Right forelimb (tissue), 1 donor: Measurements from ENCODE around the gene GEN1.

Source experiments
- DNase-seq: peaks from one replicate; pipeline ENCODE4 v3.0.0-alpha.2; 2018

Gene GEN1

DNA sequence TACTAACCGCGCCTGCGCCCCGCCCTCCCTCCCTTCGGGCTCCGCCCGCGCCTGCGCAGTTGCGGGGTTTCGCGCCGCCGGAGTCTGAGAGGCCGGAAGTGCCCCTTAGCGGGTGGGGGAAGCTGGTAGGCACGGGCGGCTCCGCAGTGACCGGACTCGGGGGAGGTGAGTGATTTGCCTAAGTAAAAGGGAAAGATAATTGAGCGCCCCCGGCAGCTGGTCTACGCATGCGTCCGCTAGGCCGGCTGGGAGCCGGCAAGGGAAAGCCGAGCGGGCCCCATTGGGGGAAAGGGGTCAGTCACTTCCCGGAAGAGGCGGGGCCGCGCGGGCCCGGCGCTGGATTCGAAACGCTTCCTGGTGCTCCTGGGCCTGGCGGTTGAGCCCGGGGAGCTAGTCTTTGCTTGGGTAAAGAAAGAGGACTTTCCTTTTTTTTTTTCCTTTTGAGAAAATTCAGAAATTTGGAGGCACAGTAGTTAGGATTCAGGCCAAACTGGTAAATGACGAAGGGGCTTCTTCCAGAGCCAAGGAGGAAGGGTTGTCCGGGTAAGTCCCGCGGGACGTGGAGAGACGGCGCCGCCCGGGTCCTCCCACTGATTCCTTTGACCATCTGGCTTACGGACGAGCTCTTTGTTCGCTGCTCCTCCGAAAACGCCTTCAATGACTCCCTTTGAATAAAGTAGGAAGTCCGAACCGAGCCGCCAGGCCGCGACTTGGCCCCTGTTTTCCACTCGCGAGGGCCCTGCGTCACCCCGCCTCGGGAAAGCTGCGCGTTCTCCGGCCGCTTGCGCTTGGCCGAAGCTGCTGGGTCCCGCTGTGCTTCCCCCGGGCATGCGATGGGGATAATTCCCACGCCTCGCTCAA lies at the start of gene GEN1, which contains the start of gene SMC6:
TSS of gene GEN1 (plus strand) at position 336 of the 861 bp plus-strand sequence. CDS start 5,806 bp downstream, outside the sequence.
TSS of gene SMC6 (minus strand) at position 8 of the 861 bp plus-strand sequence. CDS start 7,864 bp downstream, outside the sequence.
- DNase-seq = peak; percentile 96

DNA sequence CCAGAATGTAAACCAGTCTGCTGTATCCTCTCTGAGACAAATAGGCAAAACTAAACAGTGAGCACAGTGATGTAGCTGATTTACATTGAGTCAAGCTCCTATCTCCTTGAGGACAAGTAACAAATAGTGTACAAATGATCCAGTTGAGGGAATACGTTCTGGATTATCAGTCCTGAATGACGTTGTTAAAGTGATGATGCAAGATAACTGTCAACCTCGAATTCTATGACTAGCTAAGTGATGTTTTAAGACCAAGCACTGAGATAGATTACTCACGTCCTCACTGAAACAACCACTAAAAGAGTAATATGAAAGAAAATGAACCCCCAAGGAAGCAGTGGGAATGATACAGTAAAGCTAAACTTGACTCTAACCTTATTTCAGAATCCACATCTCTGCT lies 47.1 kb upstream of the GEN1 start:
- no peak for DNase-seq

DNA sequence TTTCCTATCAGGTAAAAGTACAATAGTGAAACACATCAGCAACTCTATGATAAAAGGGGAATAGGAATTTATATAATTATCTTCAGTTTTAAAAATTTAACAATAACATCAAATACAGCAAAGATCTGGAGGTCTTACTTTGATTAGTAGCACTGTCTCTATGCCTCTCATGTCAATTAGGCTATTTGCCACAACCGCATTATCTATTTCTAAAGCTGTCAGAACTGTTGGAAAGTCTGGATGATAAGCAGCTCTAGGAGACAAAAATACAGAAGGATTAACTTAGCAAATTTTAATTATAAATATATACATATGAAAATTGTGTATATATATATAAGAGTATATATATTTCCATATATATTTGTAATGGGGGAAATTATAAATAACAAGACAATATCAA lies 45.4 kb upstream of the GEN1 start:
- DNase-seq = no peak

GRCh38 chr2:17709897-17710296 lies 44.0 kb upstream of the GEN1 start:
- DNase-seq = no peak

GRCh38 chr2:17710547-17711248 lies 43.2 kb upstream of the GEN1 start:
- DNase-seq = no peak

- no peak for DNase-seq
Measured at GRCh38 chr2:17713291-17713690, 40.6 kb upstream of the GEN1 start.

DNA sequence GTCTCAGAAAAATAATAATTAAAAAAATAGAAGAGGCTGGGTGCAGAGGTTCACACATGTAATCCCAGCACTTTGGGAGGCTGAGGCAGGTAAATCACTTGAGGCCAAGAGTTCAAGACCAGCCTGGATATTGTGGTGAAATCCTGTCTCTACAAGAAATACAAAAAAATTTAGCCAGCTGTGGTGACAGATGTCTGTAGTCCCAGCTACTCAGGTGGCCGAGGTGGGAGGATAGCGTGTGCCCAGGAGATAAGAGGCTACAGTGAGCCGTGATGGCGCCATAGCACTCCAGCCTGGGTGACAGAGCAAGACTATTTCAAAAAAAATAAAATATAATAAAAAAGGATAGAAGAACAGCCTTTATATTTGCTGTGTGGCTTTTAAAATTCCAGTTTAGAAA lies 36.3 kb upstream of the GEN1 start:
- no peak for DNase-seq

DNA sequence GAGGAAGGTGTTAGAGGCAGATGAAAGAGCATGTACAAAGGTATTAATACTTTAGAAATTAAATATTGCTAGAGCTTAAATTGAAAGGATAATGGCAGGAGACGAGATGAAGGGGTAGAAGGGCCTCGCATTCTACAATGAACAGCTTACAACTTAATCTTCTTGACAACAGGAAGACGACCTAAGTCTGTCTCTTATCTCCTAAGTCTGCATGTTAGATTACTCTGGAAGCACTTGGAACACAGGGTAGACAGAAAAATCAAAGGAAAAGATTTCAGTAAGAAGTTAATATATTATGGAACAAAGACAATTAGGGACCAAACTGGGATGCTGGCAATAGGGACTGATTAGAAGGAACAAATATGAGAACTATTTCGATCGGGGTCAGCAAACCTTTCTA lies 35.2 kb upstream of the GEN1 start:
- DNase-seq = no peak

GRCh38 chr2:17719562-17720371 lies 34.2 kb upstream of the GEN1 start:
- DNase-seq = no peak

GRCh38 chr2:17728210-17728609 lies 25.7 kb upstream of the GEN1 start:
- DNase-seq = no peak

- DNase-seq = no peak
Measured at GRCh38 chr2:17729880-17730279, 24.1 kb upstream of the GEN1 start.

- DNase-seq = no peak
Measured at GRCh38 chr2:17733599-17733998, 20.3 kb upstream of the GEN1 start.

DNA sequence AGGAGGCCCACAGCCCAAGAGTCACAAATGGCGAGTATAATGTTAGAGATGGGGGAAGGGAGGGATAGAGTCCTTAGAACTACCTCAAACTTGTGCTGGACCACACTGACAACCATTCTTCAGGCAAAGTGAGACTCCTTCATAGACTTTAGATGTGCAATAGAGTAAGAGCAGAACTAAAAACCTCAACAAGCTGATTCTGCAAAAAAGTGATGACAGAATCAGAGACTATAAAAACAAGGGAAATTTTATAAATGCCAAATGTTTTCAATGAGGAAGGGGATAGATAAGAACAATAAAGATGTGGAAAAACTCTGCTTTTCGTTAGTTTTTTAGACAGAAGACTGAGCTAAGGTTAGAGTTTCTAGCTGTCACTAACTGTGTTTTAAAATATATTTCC lies 18.1 kb upstream of the GEN1 start:
- no peak for DNase-seq

DNA sequence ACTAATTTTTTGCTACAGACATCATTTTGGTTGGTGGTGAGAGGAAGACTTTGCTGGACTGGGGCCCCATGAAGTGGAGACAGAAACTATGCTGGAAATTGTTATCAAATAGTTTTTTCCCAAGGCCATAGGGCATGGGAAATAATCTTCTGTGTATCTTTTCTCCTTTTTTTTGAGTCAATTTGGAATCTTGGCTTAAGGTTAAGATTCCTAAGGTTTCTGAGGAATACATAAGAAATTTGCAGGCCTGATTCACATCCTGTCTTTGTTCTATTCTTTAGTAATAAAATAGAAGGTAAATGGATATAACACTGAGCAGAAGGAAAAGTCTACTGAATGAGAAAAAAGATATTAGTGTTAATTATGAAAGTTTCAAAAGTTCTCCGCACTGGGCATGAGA lies 16.9 kb upstream of the GEN1 start:
- DNase-seq = no peak

- DNase-seq = no peak
Measured at GRCh38 chr2:17740203-17740602, 13.7 kb upstream of the GEN1 start.

- no peak for DNase-seq
Measured at GRCh38 chr2:17747684-17748452, 6.1 kb upstream of the GEN1 start.

GRCh38 chr2:17748745-17749144 lies 5.2 kb upstream of the GEN1 start:
- no peak for DNase-seq

DNA sequence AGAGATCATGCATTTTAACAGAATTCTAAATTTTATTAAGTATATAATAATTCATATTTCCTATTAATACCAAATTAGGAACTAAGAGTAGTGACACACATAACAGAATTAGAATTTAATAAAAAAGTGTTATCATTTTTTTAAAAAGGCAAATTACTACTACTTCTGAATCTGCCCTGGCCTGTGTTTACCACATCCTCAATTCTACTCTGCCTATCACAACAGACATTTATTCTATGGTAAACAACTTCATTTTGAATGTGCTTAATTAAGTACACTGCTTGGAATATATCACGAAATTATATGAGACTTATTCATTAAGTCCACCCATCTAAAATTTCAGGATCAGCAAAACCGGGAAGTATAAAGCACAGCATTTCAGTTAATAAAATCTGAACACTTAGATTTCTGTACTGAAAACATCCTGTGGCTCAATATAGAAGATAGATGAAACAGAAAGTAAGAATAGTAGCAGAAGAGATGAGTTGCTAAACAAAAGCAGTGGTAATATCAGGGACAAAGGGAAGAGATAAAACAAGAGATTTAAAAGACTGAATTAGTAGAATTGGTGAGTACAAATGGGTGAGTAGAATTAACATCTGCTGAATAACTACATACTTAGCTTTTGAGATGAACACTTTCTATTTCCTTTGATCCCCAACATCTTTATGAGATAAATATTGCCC lies 4.0 kb upstream of the GEN1 start:
- no peak for DNase-seq

- no peak for DNase-seq
Measured at GRCh38 chr2:17752246-17752645, 1.7 kb upstream of the GEN1 start.

DNA sequence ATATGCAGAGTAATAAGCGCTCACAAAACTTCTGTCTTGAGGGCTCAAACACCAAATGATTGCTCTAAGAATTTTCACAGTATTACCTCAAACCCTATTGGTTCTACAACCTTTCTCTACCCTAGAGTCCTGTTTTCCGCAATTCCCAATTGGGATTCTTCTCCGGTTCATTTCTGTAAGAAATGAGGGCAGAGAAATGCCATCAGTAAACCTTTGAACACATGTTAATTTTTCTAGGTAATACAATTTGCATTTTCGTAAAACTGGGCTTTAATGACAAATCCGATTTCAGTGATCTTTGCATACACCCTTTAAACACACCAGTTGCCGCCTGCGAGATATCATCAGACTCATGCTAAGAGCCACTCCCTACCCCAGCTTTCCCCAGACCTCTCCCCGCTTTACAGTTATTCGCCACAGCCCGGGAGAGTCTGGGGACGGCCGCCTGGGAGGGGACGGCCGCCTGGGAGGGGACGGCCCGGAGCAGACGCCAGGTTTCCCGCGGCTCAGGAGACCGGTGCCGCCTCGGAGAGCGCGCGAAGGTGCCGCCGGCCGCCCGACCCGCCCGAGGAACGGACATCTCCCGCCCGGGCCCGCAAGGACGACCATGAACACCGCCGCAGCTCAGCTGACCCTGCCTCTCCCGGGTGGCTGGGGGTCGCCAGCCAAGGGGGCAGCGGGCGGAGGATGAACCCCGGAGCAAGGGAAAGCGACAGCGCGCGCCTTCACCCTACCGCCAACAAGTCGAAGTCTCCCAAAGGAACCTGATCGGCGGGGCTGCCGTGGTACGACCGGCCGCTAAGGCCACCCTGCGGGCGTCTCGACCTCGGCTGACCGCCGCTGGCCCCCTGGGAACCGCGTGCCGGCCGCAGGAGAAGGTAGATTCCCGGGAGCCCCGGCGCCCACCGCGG lies 791 bp upstream of the GEN1 start:
- no peak for DNase-seq
